Ovary (tissue), 9 donors: ENCODE results near the gene BRIX1. TPM values are rescaled to one million over a fixed set of nuclear protein-coding genes. Genes with fewer than 3 reads are reported as not detected.
A peak's percentile ranks its signal among the peaks of the same experiment; 100 is the strongest.

Source experiments
- DNase-seq, 5 donors: peaks; one replicate each; pipeline ENCODE4 v3.0.0-alpha.2; 2019 to 2020
- H3K27ac ChIP-seq, 2 donors: fragments of 200-600 bp; one replicate each; pipeline versions ENCODE4 v1.5.1 to v1.8.0; 2019 to 2022
- H3K27me3 ChIP-seq: fragments of 200-600 bp; one replicate; pipeline ENCODE4 v1.8.0; 2022
- H3K36me3 ChIP-seq: fragments of 200-600 bp; sonication (generic); one replicate; pipeline ENCODE4 v1.5.1; 2019
- H3K4me1 ChIP-seq: one replicate; pipeline ENCODE4 v1.8.1; 2013; ENCODE audit warnings: mild to moderate bottlenecking, moderate library complexity; ENCODE audit not compliant: insufficient read depth
- H3K4me3 ChIP-seq: fragments of 200-600 bp; sonication (generic); one replicate; pipeline ENCODE4 v1.5.1; 2017
- H3K9me3 ChIP-seq, 2 donors: fragments of 200-600 bp in 1 of 2; sonication (generic) in 1 of 2; one replicate each; pipeline versions ENCODE4 v1.5.1 to v1.8.1; 2013 to 2019; ENCODE audit warnings: mild to moderate bottlenecking in 1 of 2, moderate library complexity in 1 of 2
- EP300 ChIP-seq: sonication (generic); formaldehyde crosslinking; IDR thresholded peaks from one replicate; pipeline ENCODE4 v1.6.1; 2017; ENCODE audit warnings: antibody characterized with exemption
- POLR2A ChIP-seq: fragments of 450-650 bp; IDR thresholded peaks from one replicate; pipeline ENCODE4 v1.6.1; 2017; ENCODE audit warnings: antibody characterized with exemption, mild to moderate bottlenecking, moderate library complexity
- WGBS, 3 donors: extraction: QIAGEN DNeasy Blood & Tissue Kit in 1 of 3; methylation state at CpG; one replicate each; pipeline versions ENCODE4 v1.1.5 to v1.1.7; 2013 to 2017; 5-methylcytosine and 5-hydroxymethylcytosine counted together
- intact Hi-C, 4 donors: fragments of 100-400 bp; cut with DNase I; formaldehyde crosslinking; loops; one replicate each; pipeline versions ENCODE4 v1.11.0 to v1.15.1; 2022 to 2023
- polyA plus RNA-seq, 2 donors: library from polyadenylated mRNA; stranded (reverse); fragments of 200-250 nt in 1 of 2; fragments of 350-450 nt in 1 of 2; fragmentation: Illumina TruSeq in 1 of 2; extraction: RNeasy Lipid Tissue Mini Kit (QIAGEN cat#74804) in 1 of 2; gene quantifications; one replicate each; pipeline ENCODE4 v1.2.3, GENCODE V29; 2013 to 2014
- total RNA-seq, 7 donors: library from RNA; depleted of rRNA in 2 of 7; stranded (reverse); fragments of >200 nt in 2 of 7; fragmentation: NEBNext Ultra II Directional in 3 of 7; extraction: Animal tissue kit (Norgen Biotek cat#: 25700) in 3 of 7; gene quantifications; one replicate each; pipeline versions ENCODE4 v1.1.0 to v1.2.4, GENCODE V29; 2016 to 2023
- TF ChIP-seq, protein P1 (sequence below), 3 donors: fragments of 450-650 bp in 2 of 3; fragments of 200-600 bp in 1 of 3; IDR thresholded peaks; one replicate each; pipeline versions ENCODE4 v1.5.1 to v1.8.0; 2016 to 2022; ENCODE audit warnings: antibody characterized with exemption in 3 of 3, mild to moderate bottlenecking in 1 of 3
- donor health status: DM: no; HTN: no; CAD: no; lungs with moderate emphysema.
- donor health status: DM: no; HTN: no; CAD: no.
- donor health status: Bipolar disorder and iron deficiency.
- donor health status: DM: yes; HTN: yes; CAD: no.
- donor health status: DM: no; HTN: no; CAD: no.
- donor health status: DM: yes; HTN: yes; CAD: no.

The BRIX1 gene
- total and polyA plus RNA-seq, 9 donors: 15.5 to 33.9 (median 23.9) TPM

- no peak for DNase-seq
- H3K4me3 ChIP-seq: no peak overlapping the region
- H3K9me3 ChIP-seq: no peaks in the 10 kb centered on the region
- H3K36me3 ChIP-seq: no peaks in the 10 kb centered on the region
- H3K27ac ChIP-seq: no peak overlapping the region
- intact Hi-C loops: loop anchor here in 1 of 4 donors (10.0 kb wide), 1 partner anchor 1242 kb away; the partner anchor contains the start of genes LMBRD2 and SKP2
- WGBS, 3 donors: 6 to 19% (median 10%) methylated on average over 2 of the region's 2 CpGs
- no peaks in the 10 kb centered on the region for H3K27me3 ChIP-seq
- H3K4me1 ChIP-seq: peaks cover 6% of the 10 kb centered on the region
- TF ChIP-seq, protein P1, sequence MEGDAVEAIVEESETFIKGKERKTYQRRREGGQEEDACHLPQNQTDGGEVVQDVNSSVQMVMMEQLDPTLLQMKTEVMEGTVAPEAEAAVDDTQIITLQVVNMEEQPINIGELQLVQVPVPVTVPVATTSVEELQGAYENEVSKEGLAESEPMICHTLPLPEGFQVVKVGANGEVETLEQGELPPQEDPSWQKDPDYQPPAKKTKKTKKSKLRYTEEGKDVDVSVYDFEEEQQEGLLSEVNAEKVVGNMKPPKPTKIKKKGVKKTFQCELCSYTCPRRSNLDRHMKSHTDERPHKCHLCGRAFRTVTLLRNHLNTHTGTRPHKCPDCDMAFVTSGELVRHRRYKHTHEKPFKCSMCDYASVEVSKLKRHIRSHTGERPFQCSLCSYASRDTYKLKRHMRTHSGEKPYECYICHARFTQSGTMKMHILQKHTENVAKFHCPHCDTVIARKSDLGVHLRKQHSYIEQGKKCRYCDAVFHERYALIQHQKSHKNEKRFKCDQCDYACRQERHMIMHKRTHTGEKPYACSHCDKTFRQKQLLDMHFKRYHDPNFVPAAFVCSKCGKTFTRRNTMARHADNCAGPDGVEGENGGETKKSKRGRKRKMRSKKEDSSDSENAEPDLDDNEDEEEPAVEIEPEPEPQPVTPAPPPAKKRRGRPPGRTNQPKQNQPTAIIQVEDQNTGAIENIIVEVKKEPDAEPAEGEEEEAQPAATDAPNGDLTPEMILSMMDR (IDR thresholded peaks at IDR 0.05): no peak
- TF ChIP-seq POLR2A (no peak), EP300 (no peak)
These were observed 2.4 kb upstream of the BRIX1 start for GRCh38 chr5:34913072-34913471.

DNA sequence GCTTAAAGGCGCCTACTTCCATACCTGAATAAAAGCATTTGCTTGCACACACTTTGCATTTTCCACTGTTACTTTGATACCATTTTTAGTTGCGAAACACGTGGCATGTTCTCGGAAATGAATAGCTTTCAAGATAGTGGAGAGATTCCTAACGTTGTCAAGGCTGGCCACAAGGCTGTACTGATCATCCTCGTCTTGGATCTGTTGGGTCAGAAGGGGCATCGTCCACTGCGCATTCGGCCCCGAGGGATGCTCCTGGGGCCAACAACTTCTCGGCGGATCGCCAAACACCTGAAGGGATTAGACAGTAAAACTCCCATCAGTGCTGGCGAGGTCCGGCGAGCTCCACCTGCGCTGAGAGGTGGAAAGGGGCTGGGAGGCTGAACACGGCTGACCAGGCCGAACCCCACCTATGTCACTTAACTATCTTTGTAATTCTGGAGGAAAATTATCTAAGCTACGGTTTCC lies 806 bp upstream of the BRIX1 start:
- intact Hi-C loops: loop anchor here in 1 of 4 donors (10.0 kb wide), 1 partner anchor 1240 kb away; the partner anchor contains the start of genes LMBRD2 and SKP2
- Histone ChIP-seq H3K4me3 (peak overlapping the region; percentile 87), H3K4me1 (peaks cover 6% of the 10 kb centered on the region), H3K27ac (peak overlapping the region in 1 of 2 donors; percentile 90), H3K27me3 (no peaks in the 10 kb centered on the region), H3K9me3 (no peaks in the 10 kb centered on the region), H3K36me3 (no peaks in the 10 kb centered on the region)
- TF ChIP-seq, protein P1 (IDR thresholded peaks at IDR 0.05): no peak
- TF ChIP-seq POLR2A (no peak), EP300 (no peak)
- DNase-seq: peak; percentile 25 to 69 (median 58)
- 1 to 2% (median 1%) methylated on average over 20 of the region's 20 CpGs for WGBS, 3 donors

DNA sequence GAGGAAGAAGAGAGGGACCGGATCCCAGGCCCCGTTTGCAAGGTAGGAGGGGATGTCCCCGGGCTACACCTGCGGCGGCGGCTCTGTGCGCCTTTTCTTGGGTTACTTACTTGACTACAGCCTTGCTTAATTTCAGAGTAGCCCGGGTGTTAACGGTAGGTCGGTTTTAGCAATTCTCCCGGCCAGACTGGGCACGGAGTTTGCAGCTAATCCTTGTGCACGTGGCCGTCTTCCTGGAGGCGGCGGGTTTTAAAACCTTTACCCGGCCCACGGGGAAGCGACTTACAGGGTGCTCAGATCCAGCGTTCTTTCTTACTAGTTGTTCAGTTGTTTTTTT lies 313 bp downstream of the BRIX1 start:
- H3K27me3 ChIP-seq: no peaks in the 10 kb centered on the region
- TF ChIP-seq, protein P1 (IDR thresholded peaks at IDR 0.05): no peak
- TF ChIP-seq POLR2A (no peak), EP300 (no peak)
- DNase-seq: no peak
- peak overlapping the region; percentile 87 for H3K4me3 ChIP-seq
- intact Hi-C loops: loop anchor here in 1 of 4 donors (10.0 kb wide), 1 partner anchor 1239 kb away; the partner anchor contains the start of genes LMBRD2 and SKP2
- H3K9me3 ChIP-seq: no peaks in the 10 kb centered on the region
- H3K4me1 ChIP-seq: peaks cover 6% of the 10 kb centered on the region
- no peaks in the 10 kb centered on the region for H3K36me3 ChIP-seq
- H3K27ac ChIP-seq: peak overlapping the region; percentile 39 to 90
- WGBS, 3 donors: 0 to 1% (median 0%) methylated on average over 20 of the region's 20 CpGs

DNA sequence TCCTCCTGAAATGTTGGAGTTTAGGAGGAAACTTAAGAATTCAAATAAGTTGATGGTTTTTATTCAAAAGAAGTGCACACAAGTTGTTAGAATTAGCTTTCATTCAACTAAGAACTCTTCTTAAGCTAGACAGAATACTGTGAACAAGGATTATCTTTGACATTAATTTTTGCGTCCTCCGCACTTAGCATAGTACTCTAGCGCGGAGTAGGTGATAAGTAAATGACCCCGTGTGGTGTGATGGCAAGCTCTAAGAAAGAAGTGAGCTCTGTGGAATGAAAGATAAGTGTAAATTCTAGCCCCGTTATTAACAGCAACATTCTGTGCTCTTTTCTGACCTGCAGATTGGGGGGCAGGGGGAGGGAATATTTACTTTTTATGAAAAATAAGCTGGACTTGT lies 1.0 kb downstream of the BRIX1 start:
- Histone ChIP-seq H3K4me3 (peak overlapping the region; percentile 87), H3K27me3 (no peaks in the 10 kb centered on the region), H3K9me3 (no peaks in the 10 kb centered on the region), H3K27ac (no peak overlapping the region), H3K36me3 (no peaks in the 10 kb centered on the region), H3K4me1 (peaks cover 6% of the 10 kb centered on the region)
- DNase-seq: no peak
- WGBS, 3 donors: 9 to 18% (median 11%) methylated on average over 6 of the region's 6 CpGs
- TF ChIP-seq POLR2A: no peak
- TF ChIP-seq EP300: no peak
- TF ChIP-seq, protein P1 (IDR thresholded peaks at IDR 0.05): no peak
- intact Hi-C loops: loop anchor here in 1 of 4 donors (10.0 kb wide), 1 partner anchor 1238 kb away; the partner anchor contains the start of genes LMBRD2 and SKP2
